GM21526 (cell line): Measurements from ENCODE around the gene SPPL3.

Source experiments
- ATAC-seq: cut with Tn5 transposase; IDR thresholded peaks from one replicate; pipeline ENCODE4 v1.9.1; 2021; ENCODE audit warnings: moderate library complexity; ENCODE audit not compliant: unreplicated experiment, low FRiP score

Gene SPPL3

GRCh38 chr12:120757226-120757742, 146.9 kb downstream of the SPPL3 start:
- no peak for ATAC-seq

- no peak for ATAC-seq
Observed at GRCh38 chr12:120755269-120755668, 148.9 kb downstream of the SPPL3 start.

GRCh38 chr12:120754792-120755191, 149.4 kb downstream of the SPPL3 start:
- ATAC-seq, result no peak

GRCh38 chr12:120751389-120751788, 152.8 kb downstream of the SPPL3 start:
- ATAC-seq, result no peak

GRCh38 chr12:120750806-120751205, 153.4 kb downstream of the SPPL3 start:
- ATAC-seq, result no peak

- ATAC-seq, result no peak
Observed at GRCh38 chr12:120749256-120749655, 154.9 kb downstream of the SPPL3 start.

GRCh38 chr12:120748242-120748641, 155.9 kb downstream of the SPPL3 start:
- ATAC-seq, result no peak

- ATAC-seq, result no peak
Observed at GRCh38 chr12:120744922-120745493, 159.2 kb downstream of the SPPL3 start.

GRCh38 chr12:120741476-120742421, 162.4 kb downstream of the SPPL3 start:
- ATAC-seq, result no peak

GRCh38 chr12:120740871-120741270, 163.3 kb downstream of the SPPL3 start:
- ATAC-seq, result no peak

GRCh38 chr12:120739821-120740613, 164.1 kb downstream of the SPPL3 start:
- no peak for ATAC-seq

GRCh38 chr12:120739031-120739762, 165.0 kb downstream of the SPPL3 start:
- no peak for ATAC-seq

- ATAC-seq, result no peak
Observed at GRCh38 chr12:120738252-120739030, 165.7 kb downstream of the SPPL3 start.

GRCh38 chr12:120737557-120738251, 166.5 kb downstream of the SPPL3 start:
- no peak for ATAC-seq

GRCh38 chr12:120736404-120737331, 167.5 kb downstream of the SPPL3 start:
- ATAC-seq, result no peak

GRCh38 chr12:120735181-120735580, 169.0 kb downstream of the SPPL3 start:
- ATAC-seq, result no peak

GRCh38 chr12:120734210-120734609, 169.9 kb downstream of the SPPL3 start:
- ATAC-seq, result no peak

GRCh38 chr12:120733574-120733973, 170.6 kb downstream of the SPPL3 start:
- no peak for ATAC-seq
